DMS53 treated with DMSO at 0.1 percent for 48 hours (cell line): Measurements from ENCODE around the gene PANK1.
"Not testable (repeated sequence)": the region's sequence is repeated elsewhere in the genome, so short reads cannot be mapped to it uniquely, and the experiment has no call there.

Experiments used
- DNase-seq: peaks from one replicate; lab custom pipeline; 2025; ENCODE audit not compliant: unreplicated experiment; lab: John Stamatoyannopoulos, UW

Gene PANK1

GRCh38 chr10:89576022-89576421 lies 69.0 kb downstream of the PANK1 start:
- DNase-seq: no peak

GRCh38 chr10:89575031-89575430 lies 70.0 kb downstream of the PANK1 start:
- DNase-seq: no peak

- no peak for DNase-seq
Observed at GRCh38 chr10:89574368-89574767, 70.7 kb downstream of the PANK1 start.

GRCh38 chr10:89567576-89568245 lies 77.3 kb downstream of the PANK1 start:
- no peak for DNase-seq

GRCh38 chr10:89566992-89567391 lies 78.0 kb downstream of the PANK1 start:
- DNase-seq: no peak

GRCh38 chr10:89566095-89566950 lies 78.7 kb downstream of the PANK1 start:
- DNase-seq: no peak

- DNase-seq: no peak
Observed at GRCh38 chr10:89565180-89565579, 79.9 kb downstream of the PANK1 start.

GRCh38 chr10:89563861-89564478 lies 81.1 kb downstream of the PANK1 start:
- peak; percentile 50 for DNase-seq

GRCh38 chr10:89563311-89563710 lies 81.7 kb downstream of the PANK1 start:
- no peak for DNase-seq

GRCh38 chr10:89556600-89556999 lies 88.4 kb downstream of the PANK1 start:
- peak; percentile 14 for DNase-seq

GRCh38 chr10:89555688-89556445 lies 89.2 kb downstream of the PANK1 start:
- DNase-seq: no peak

- DNase-seq: peak; percentile 28
Observed at GRCh38 chr10:89554433-89554832, 90.6 kb downstream of the PANK1 start.

GRCh38 chr10:89553064-89553734 lies 91.8 kb downstream of the PANK1 start:
- no peak for DNase-seq

GRCh38 chr10:89552213-89552612 lies 92.8 kb downstream of the PANK1 start:
- DNase-seq: no peak

GRCh38 chr10:89550509-89550908 lies 94.5 kb downstream of the PANK1 start:
- DNase-seq: no peak

GRCh38 chr10:89549510-89549909 lies 95.5 kb downstream of the PANK1 start:
- DNase-seq: no peak

GRCh38 chr10:89548673-89549072 lies 96.4 kb downstream of the PANK1 start:
- no peak for DNase-seq

GRCh38 chr10:89547853-89548513 lies 97.1 kb downstream of the PANK1 start:
- DNase-seq: no peak

- DNase-seq: not testable (repeated sequence)
Observed at GRCh38 chr10:89546651-89547050, 98.4 kb downstream of the PANK1 start.

- DNase-seq: no peak
Observed at GRCh38 chr10:89543841-89544240, 101.2 kb downstream of the PANK1 start.
